Nephron progenitor cell (in vitro differentiated cells): Measurements from ENCODE around the gene TENT4A.

Source experiments
- DNase-seq: peaks from one replicate; pipeline ENCODE4 v3.0.0; 2021
- H3K27ac Mint-ChIP-seq: 2 replicates; pipeline ENCODE4 v1.8.0; 2021; ENCODE audit warnings: mild to moderate bottlenecking, moderate library complexity, mixed read lengths
- H3K27me3 Mint-ChIP-seq: 2 replicates; pipeline ENCODE4 v1.8.0; 2021; ENCODE audit warnings: mild to moderate bottlenecking, low read depth, mixed read lengths; ENCODE audit not compliant: poor library complexity
- H3K36me3 Mint-ChIP-seq: 2 replicates; pipeline ENCODE4 v1.8.0; 2021; ENCODE audit warnings: low read depth, mixed read lengths
- H3K4me1 Mint-ChIP-seq: 2 replicates; pipeline ENCODE4 v1.8.0; 2021; ENCODE audit warnings: mixed read lengths
- H3K4me3 Mint-ChIP-seq: 2 replicates; pipeline ENCODE4 v1.8.0; 2021; ENCODE audit warnings: mild to moderate bottlenecking, moderate library complexity, mixed read lengths
- H3K9me3 Mint-ChIP-seq: 2 replicates; pipeline ENCODE4 v1.8.0; 2021; ENCODE audit warnings: mild to moderate bottlenecking, moderate library complexity, mixed read lengths
- CTCF ChIP-seq: fragments of 200-600 bp; sonication (generic); IDR thresholded peaks from 2 replicates; pipeline ENCODE4 v1.5.0; 2021; ENCODE audit warnings: antibody characterized with exemption

Gene TENT4A

GRCh38 chr5:6792911-6793471, 79.8 kb downstream of the TENT4A start:
- no peak for TF ChIP-seq CTCF
- Mint-ChIP-seq H3K4me3 (no peak overlapping the region), H3K9me3 (no peaks in the 10 kb centered on the region), H3K36me3 (no peaks in the 10 kb centered on the region), H3K4me1 (peaks cover 23% of the 10 kb centered on the region), H3K27ac (no peak overlapping the region), H3K27me3 (peaks cover 7% of the 10 kb centered on the region)
- no peak for DNase-seq

GRCh38 chr5:6801236-6801635, 88.0 kb downstream of the TENT4A start:
- H3K9me3 Mint-ChIP-seq = peaks cover 30% of the 10 kb centered on the region
- no peaks in the 10 kb centered on the region for H3K27me3 Mint-ChIP-seq
- no peak for TF ChIP-seq CTCF

GRCh38 chr5:6803981-6804550, 90.8 kb downstream of the TENT4A start:
- H3K27ac Mint-ChIP-seq = no peak overlapping the region
- no peaks in the 10 kb centered on the region for H3K27me3 Mint-ChIP-seq
- no peak for TF ChIP-seq CTCF
- peaks cover 36% of the 10 kb centered on the region for H3K9me3 Mint-ChIP-seq
- peaks cover 8% of the 10 kb centered on the region for H3K4me1 Mint-ChIP-seq
- no peak for DNase-seq
- peaks cover 4% of the 10 kb centered on the region for H3K36me3 Mint-ChIP-seq
- H3K4me3 Mint-ChIP-seq = no peak overlapping the region

More at GRCh38 chr5:6801236-6801635, 88.0 kb downstream of the TENT4A start:
- Mint-ChIP-seq H3K36me3 (no peaks in the 10 kb centered on the region), H3K27ac (no peak overlapping the region), H3K4me3 (no peak overlapping the region), H3K4me1 (peaks cover 8% of the 10 kb centered on the region)
- no peak for DNase-seq

- peaks cover 4% of the 10 kb centered on the region for H3K36me3 Mint-ChIP-seq
- no peak overlapping the region for H3K27ac Mint-ChIP-seq
- H3K27me3 Mint-ChIP-seq = no peaks in the 10 kb centered on the region
- no peak for TF ChIP-seq CTCF
- no peak overlapping the region for H3K4me3 Mint-ChIP-seq
- peaks cover 8% of the 10 kb centered on the region for H3K4me1 Mint-ChIP-seq
- no peak for DNase-seq
- H3K9me3 Mint-ChIP-seq = peaks cover 31% of the 10 kb centered on the region
Observed at GRCh38 chr5:6804766-6805501, 91.7 kb downstream of the TENT4A start.

GRCh38 chr5:6805841-6806240, 92.6 kb downstream of the TENT4A start:
- no peak for DNase-seq
- no peak for TF ChIP-seq CTCF
- Mint-ChIP-seq H3K4me1 (peaks cover 8% of the 10 kb centered on the region), H3K36me3 (peaks cover 4% of the 10 kb centered on the region), H3K4me3 (no peak overlapping the region), H3K9me3 (peaks cover 27% of the 10 kb centered on the region), H3K27me3 (no peaks in the 10 kb centered on the region), H3K27ac (no peak overlapping the region)
